Suprapubic skin (tissue), 4 donors: ENCODE data around the gene NOL7. TPM values are rescaled to one million over a fixed set of nuclear protein-coding genes. Genes with fewer than 3 reads are reported as not detected.

ENCODE experiments used
- DNase-seq, 2 donors: peaks; one replicate each; pipeline ENCODE4 v3.0.0-alpha.2; 2019; ENCODE audit warnings: low spot score in 2 of 2
- H3K27ac ChIP-seq: fragments of 200-600 bp; sonication (generic); one replicate; pipeline ENCODE4 v1.5.1; 2019
- H3K27me3 ChIP-seq: fragments of 200-600 bp; sonication (generic); one replicate; pipeline ENCODE4 v1.5.1; 2019
- H3K36me3 ChIP-seq: fragments of 200-600 bp; sonication (generic); one replicate; pipeline ENCODE4 v1.5.1; 2019
- H3K4me1 ChIP-seq: fragments of 200-600 bp; sonication (generic); one replicate; pipeline ENCODE4 v1.5.1; 2019
- H3K4me3 ChIP-seq: fragments of 200-600 bp; sonication (generic); one replicate; pipeline ENCODE4 v1.5.1; 2019; ENCODE audit warnings: mild to moderate bottlenecking
- H3K9me3 ChIP-seq: fragments of 200-600 bp; sonication (generic); one replicate; pipeline ENCODE4 v1.5.1; 2019
- CTCF ChIP-seq, 2 donors: fragments of 200-600 bp in 1 of 2; fragments of 450-650 bp in 1 of 2; sonication (generic) in 1 of 2; IDR thresholded peaks; one replicate each; pipeline ENCODE4 v1.5.1; 2016 to 2019; ENCODE audit warnings: antibody characterized with exemption in 2 of 2, mild to moderate bottlenecking in 1 of 2, moderate library complexity in 1 of 2
- EP300 ChIP-seq: sonication (generic); formaldehyde crosslinking; IDR thresholded peaks from one replicate; pipeline ENCODE4 v1.6.1; 2017; ENCODE audit warnings: antibody characterized with exemption
- POLR2A ChIP-seq, 2 donors: fragments of 450-650 bp; IDR thresholded peaks; one replicate each; pipeline ENCODE4 v1.6.1; 2017; ENCODE audit warnings: antibody characterized with exemption in 2 of 2, mild to moderate bottlenecking in 2 of 2, moderate library complexity in 2 of 2
- POLR2AphosphoS5 ChIP-seq, 3 donors: sonication (generic); formaldehyde crosslinking; IDR thresholded peaks; one replicate each; pipeline ENCODE4 v1.6.1; 2017; ENCODE audit warnings: antibody characterized with exemption in 3 of 3
- WGBS: methylation state at CpG from one replicate; pipeline ENCODE4 v1.1.5; 2018; 5-methylcytosine and 5-hydroxymethylcytosine counted together
- total RNA-seq, 4 donors: library from RNA; depleted of rRNA; stranded (reverse); fragments of >200 nt; gene quantifications; one replicate each; pipeline ENCODE4 v1.1.0, GENCODE V29; 2016

NOL7 gene
- total RNA-seq = 10 to 100 TPM; 38.6 to 48.0 (median 42.0) TPM

GRCh38 chr6:13614926-13615791 lies at the start of gene NOL7:
Gene NOL7 (plus strand): TSS chr6:13615335. CDS start chr6:13615359, 24 bp downstream.
- WGBS = under 1% methylated on average over 26 of the region's 85 CpGs
- Histone ChIP-seq H3K36me3 (peaks cover 35% of the 10 kb centered on the region), H3K27me3 (no peaks in the 10 kb centered on the region), H3K27ac (peak within 1 kb of the TSS; percentile 95), H3K4me1 (peaks cover 27% of the 10 kb centered on the region), H3K9me3 (no peaks in the 10 kb centered on the region), H3K4me3 (peak within 1 kb of the TSS; percentile 86)
- no peak for TF ChIP-seq EP300
- peak; percentile 84 to 99 (median 96) for TF ChIP-seq POLR2AphosphoS5 (IDR thresholded peaks at IDR 0.05)
- peak in 1 of 2 donors; percentile 79 for TF ChIP-seq POLR2A (IDR thresholded peaks at IDR 0.05)
- TF ChIP-seq CTCF (IDR thresholded peaks at IDR 0.05) = peak; percentile 93 to 94
- DNase-seq = peak; percentile 98 to 99

GRCh38 chr6:13565921-13566320 lies 49.2 kb upstream of the NOL7 start:
- 86% methylated on average over 4 of the region's 4 CpGs for WGBS
- Histone ChIP-seq H3K27me3 (no peaks in the 10 kb centered on the region), H3K4me1 (peaks cover under 1% of the 10 kb centered on the region), H3K36me3 (no peaks in the 10 kb centered on the region), H3K27ac (no peak overlapping the region), H3K9me3 (no peaks in the 10 kb centered on the region), H3K4me3 (no peak overlapping the region)
- TF ChIP-seq POLR2A (IDR thresholded peaks at IDR 0.05) = no peak
- no peak for TF ChIP-seq POLR2AphosphoS5 (IDR thresholded peaks at IDR 0.05)
- TF ChIP-seq CTCF (IDR thresholded peaks at IDR 0.05) = no peak
- no peak for TF ChIP-seq EP300
- no peak for DNase-seq

- Histone ChIP-seq H3K4me1 (no peaks in the 10 kb centered on the region), H3K9me3 (no peaks in the 10 kb centered on the region), H3K36me3 (no peaks in the 10 kb centered on the region), H3K27me3 (no peaks in the 10 kb centered on the region), H3K4me3 (no peak overlapping the region), H3K27ac (no peak overlapping the region)
- DNase-seq = no peak
- WGBS = 93% methylated on average over 3 of the region's 3 CpGs
- no peak for TF ChIP-seq POLR2A (IDR thresholded peaks at IDR 0.05)
- TF ChIP-seq POLR2AphosphoS5 (IDR thresholded peaks at IDR 0.05) = no peak
- no peak for TF ChIP-seq EP300
These were observed 48.6 kb upstream of the NOL7 start for GRCh38 chr6:13566500-13566899.

- TF ChIP-seq POLR2AphosphoS5 (IDR thresholded peaks at IDR 0.05) (no peak), CTCF (IDR thresholded peaks at IDR 0.05) (no peak), EP300 (no peak), POLR2A (IDR thresholded peaks at IDR 0.05) (no peak)
- no peak overlapping the region for H3K4me3 ChIP-seq
These were observed 46.2 kb upstream of the NOL7 start for GRCh38 chr6:13568970-13569369.

GRCh38 chr6:13572240-13572639 lies 42.9 kb upstream of the NOL7 start:
- no peak for TF ChIP-seq EP300
- TF ChIP-seq POLR2A (IDR thresholded peaks at IDR 0.05) = no peak
- TF ChIP-seq CTCF (IDR thresholded peaks at IDR 0.05) = no peak
- no peak for TF ChIP-seq POLR2AphosphoS5 (IDR thresholded peaks at IDR 0.05)
- Histone ChIP-seq H3K4me1 (peaks cover 12% of the 10 kb centered on the region), H3K27me3 (no peaks in the 10 kb centered on the region), H3K4me3 (no peak overlapping the region), H3K9me3 (no peaks in the 10 kb centered on the region), H3K27ac (no peak overlapping the region), H3K36me3 (no peaks in the 10 kb centered on the region)
- DNase-seq = no peak
- 90% methylated on average over 7 of the region's 7 CpGs for WGBS

More at GRCh38 chr6:13568970-13569369, 46.2 kb upstream of the NOL7 start:
- Histone ChIP-seq H3K27me3 (no peaks in the 10 kb centered on the region), H3K9me3 (no peaks in the 10 kb centered on the region), H3K4me1 (peaks cover 9% of the 10 kb centered on the region), H3K36me3 (no peaks in the 10 kb centered on the region), H3K27ac (no peak overlapping the region)
- no peak for DNase-seq
- WGBS = 92% methylated on average over 5 of the region's 5 CpGs
